IMR-90 (cell line): Measurements from ENCODE around the gene FOXS1. TPM values are rescaled to one million over a fixed set of nuclear protein-coding genes. Genes with fewer than 3 reads are reported as not detected.
"Not testable (repeated sequence)": the region's sequence is repeated elsewhere in the genome, so short reads cannot be mapped to it uniquely, and the experiment has no call there.

ENCODE experiments used
- ATAC-seq: fragments of 200-7000 bp; cut with Tn5 transposase; 2 replicates; pipeline ENCODE4 v1.9.1; 2020; ENCODE audit warnings: low read depth, mild to moderate bottlenecking, moderate library complexity
- BruUV-seq: library from RNA; stranded (reverse); fragments of 400-500 nt; replicated peaks from 2 replicates; lab custom pipeline; 2021; lab: Mats Ljungman, UMichigan
- CTCF ChIA-PET: fragments of 300-600 bp; formaldehyde crosslinking; extraction: SDS; loops from one replicate; lab custom pipeline; 2021; ENCODE audit warnings: antibody characterized with exemption; lab: Yijun Ruan, JAX
- POLR2A ChIA-PET: fragments of 300-600 bp; sonication (Branson Sonifier 250); formaldehyde crosslinking; loops from one replicate; lab custom pipeline; 2022; ENCODE audit warnings: antibody characterized with exemption; ENCODE audit not compliant: unreplicated experiment; lab: Charles Lee
- DNase-seq: peaks from one replicate; pipeline ENCODE4 v3.0.0; 2013
- H2AFZ ChIP-seq: replicated peaks from 2 replicates; pipeline ENCODE3; 2013; ENCODE audit warnings: low read length, mild to moderate bottlenecking; ENCODE audit not compliant: poor library complexity
- H2AK5ac ChIP-seq: 2 replicates; pipeline ENCODE4 v1.6.1; 2013; ENCODE audit warnings: low read depth, low read length, inconsistent platforms
- H2AK9ac ChIP-seq: replicated peaks from 2 replicates; pipeline ENCODE3; 2013; ENCODE audit warnings: mild to moderate bottlenecking, low read depth, low read length, moderate library complexity; ENCODE audit not compliant: poor library complexity
- H2BK120ac ChIP-seq: 2 replicates; pipeline ENCODE4 v1.6.1; 2013; ENCODE audit warnings: low read depth, low read length, inconsistent platforms
- H2BK15ac ChIP-seq: 3 replicates; pipeline ENCODE4 v1.6.1; 2013; ENCODE audit warnings: low read depth, low read length, inconsistent platforms
- H2BK20ac ChIP-seq: 2 replicates; pipeline ENCODE4 v1.6.1; 2013; ENCODE audit warnings: low read depth, mild to moderate bottlenecking, inconsistent platforms, low read length, moderate library complexity
- H2BK5ac ChIP-seq: 2 replicates; pipeline ENCODE4 v1.6.1; 2013; ENCODE audit warnings: mild to moderate bottlenecking, low read depth, low read length, inconsistent platforms; ENCODE audit not compliant: poor library complexity, severe bottlenecking
- H3K14ac ChIP-seq: replicated peaks from 2 replicates; pipeline ENCODE4 v1.6.1; 2013; ENCODE audit warnings: low read depth, low read length, inconsistent platforms
- H3K18ac ChIP-seq: 2 replicates; pipeline ENCODE4 v1.6.1; 2013; ENCODE audit warnings: low read depth, low read length, control low read depth
- H3K23ac ChIP-seq: 2 replicates; pipeline ENCODE4 v1.6.1; 2013; ENCODE audit warnings: low read depth, low read length, inconsistent platforms
- H3K27ac ChIP-seq: 2 replicates; pipeline ENCODE4 v1.5.1; 2013; ENCODE audit warnings: mild to moderate bottlenecking, control low read depth, low read length; ENCODE audit not compliant: insufficient read depth
- H3K27me3 ChIP-seq: 2 replicates; pipeline ENCODE4 v1.6.1; 2013; ENCODE audit warnings: low read length; ENCODE audit not compliant: control insufficient read depth, insufficient read depth
- H3K36me3 ChIP-seq: 2 replicates; pipeline ENCODE4 v1.6.1; 2013; ENCODE audit warnings: low read length, mixed read lengths; ENCODE audit not compliant: control insufficient read depth, insufficient read depth
- H3K4ac ChIP-seq: 2 replicates; pipeline ENCODE4 v1.6.1; 2013; ENCODE audit warnings: low read depth, low read length, inconsistent platforms
- H3K4me1 ChIP-seq: 2 replicates; pipeline ENCODE4 v1.6.1; 2013; ENCODE audit warnings: low read length, mixed read lengths; ENCODE audit not compliant: control insufficient read depth, insufficient read depth
- H3K4me2 ChIP-seq: 2 replicates; pipeline ENCODE4 v1.6.1; 2013; ENCODE audit warnings: low read depth, mild to moderate bottlenecking, control low read depth, low read length, moderate library complexity
- H3K4me3 ChIP-seq: 2 replicates; pipeline ENCODE4 v1.5.1; 2013; ENCODE audit warnings: low read depth, mild to moderate bottlenecking, control low read depth, low read length, moderate library complexity; ENCODE audit not compliant: insufficient read depth
- H3K56ac ChIP-seq: 2 replicates; pipeline ENCODE4 v1.6.1; 2013; ENCODE audit warnings: low read length, inconsistent platforms; ENCODE audit not compliant: insufficient read depth; ENCODE audit errors: extremely low read depth
- H3K79me1 ChIP-seq, 2 experiments: 2 replicates each; pipeline ENCODE4 v1.6.1; 2013; ENCODE audit warnings: low read length in 2 of 2, inconsistent platforms in 1 of 2, low read depth in 1 of 2
- H3K9ac ChIP-seq: 2 replicates; pipeline ENCODE4 v1.6.1; 2013; ENCODE audit warnings: low read depth, low read length, control low read depth
- H3K9me1 ChIP-seq: 2 replicates; pipeline ENCODE4 v1.6.1; 2013; ENCODE audit warnings: low read length, inconsistent platforms; ENCODE audit not compliant: insufficient read depth
- H3K9me3 ChIP-seq: 2 replicates; pipeline ENCODE4 v1.6.1; 2013; ENCODE audit warnings: low read length; ENCODE audit not compliant: control insufficient read depth, insufficient read depth
- H4K20me1 ChIP-seq: 2 replicates; pipeline ENCODE4 v1.6.1; 2013; ENCODE audit warnings: low read length, inconsistent platforms; ENCODE audit not compliant: insufficient read depth
- H4K5ac ChIP-seq: 2 replicates; pipeline ENCODE4 v1.6.1; 2013; ENCODE audit warnings: mild to moderate bottlenecking, low read depth, low read length, control low read depth
- H4K8ac ChIP-seq, 2 experiments: 2 replicates each; pipeline ENCODE4 v1.6.1; 2013; ENCODE audit warnings: low read depth in 2 of 2, low read length in 2 of 2, control low read depth in 1 of 2, inconsistent platforms in 1 of 2
- H4K91ac ChIP-seq: 2 replicates; pipeline ENCODE4 v1.6.1; 2013; ENCODE audit warnings: low read depth, low read length, inconsistent platforms; ENCODE audit not compliant: insufficient read depth
- WGBS, 2 experiments: methylation state at CpG; one replicate each; pipeline versions ENCODE4 v1.1.5 to v1.1.7; 2013; ENCODE audit warnings: missing lambda C conversion rate in 2 of 2; ENCODE audit not compliant: insufficient read length in 1 of 2; ENCODE audit errors: extremely low coverage in 2 of 2; 5-methylcytosine and 5-hydroxymethylcytosine counted together
- dilution Hi-C: fragments of 300-500 bp; cut with HindIII; formaldehyde crosslinking; loops from one replicate; pipeline ENCODE4 v1.14.3; 2018; ENCODE audit warnings: low sequenced_read_pairs; ENCODE audit not compliant: unreplicated experiment
- in situ Hi-C: fragments of 300-500 bp; cut with MboI; formaldehyde crosslinking; loops from 3 replicates; pipeline ENCODE4 v1.14.3; 2019; ENCODE audit warnings: low sequenced_read_pairs, inconsistent platforms, mixed read lengths
- intact Hi-C: fragments of 100-400 bp; cut with micrococcal nuclease; formaldehyde crosslinking; loops from 2 replicates; pipeline ENCODE4 v1.10.0; 2022
- polyA plus RNA-seq, 3 experiments: library from polyadenylated mRNA; depleted of rRNA; stranded (reverse); fragments of >200 nt; gene quantifications; 2 replicates each; pipeline ENCODE4 v1.2.3, GENCODE V29; 2012; ENCODE audit warnings: low replicate concordance in 1 of 3
- total RNA-seq: library from RNA; depleted of rRNA; stranded (reverse); fragments of >200 nt; gene quantifications from 2 replicates; pipeline ENCODE4 v1.2.3, GENCODE V29; 2012

The FOXS1 gene
- total and polyA plus RNA-seq, 2 of the 4 experiments (the other 2 are of a cell fraction), result not detected

DNA sequence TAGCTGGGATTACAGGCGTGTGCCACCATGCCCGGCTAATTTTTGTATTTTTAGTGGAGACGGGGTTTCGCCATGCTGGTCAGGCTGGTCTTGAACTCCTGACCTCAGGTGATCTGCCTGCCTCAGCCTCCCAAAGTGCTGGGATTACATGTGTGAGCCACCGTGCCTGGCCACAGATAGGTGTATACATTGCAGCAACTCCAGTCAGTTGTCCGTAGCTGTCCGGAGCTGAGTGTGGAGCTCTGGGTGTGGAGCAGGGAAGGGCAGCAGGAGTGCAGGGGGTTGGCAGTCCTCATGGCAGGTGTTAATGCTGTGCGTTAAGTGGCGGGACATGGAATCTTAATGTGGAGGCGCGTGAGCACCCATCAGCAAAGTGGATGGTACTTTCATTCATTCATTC, 17.4 kb downstream of the FOXS1 start:
- H2BK15ac ChIP-seq, H2BK5ac ChIP-seq, H3K27ac ChIP-seq, H3K9ac ChIP-seq, H2BK20ac ChIP-seq, H3K9me3 ChIP-seq, H4K91ac ChIP-seq, H2AFZ ChIP-seq, H3K9me1 ChIP-seq, H3K23ac ChIP-seq, dilution Hi-C loops, H3K4me2 ChIP-seq, H3K4me1 ChIP-seq, H3K79me1 ChIP-seq, intact Hi-C loops, BruUV-seq, DNase-seq, CTCF ChIA-PET, H4K20me1 ChIP-seq, ATAC-seq, H3K56ac ChIP-seq, H4K8ac ChIP-seq, H3K27me3 ChIP-seq, H3K36me3 ChIP-seq, POLR2A ChIA-PET, H3K14ac ChIP-seq, H4K5ac ChIP-seq, H2AK9ac ChIP-seq, H2AK5ac ChIP-seq, H3K4ac ChIP-seq, H2BK120ac ChIP-seq, H3K4me3 ChIP-seq, H3K18ac ChIP-seq: not testable (repeated sequence)
- in situ Hi-C loops, result loop anchor here (10.0 to 25.0 kb wide), 3 partner anchors 127 to 834 kb away; partner anchors contain the start of genes C20orf203 and PDRG1
- WGBS, 2 experiments, result 90% methylated on average over 5 of the region's 11 CpGs; no CpG with 5 or more reads in 1 of the 2 experiments
